GM12872 (cell line): ENCODE results near the gene PDE6D.

ENCODE experiments used
- CTCF ChIP-seq: IDR thresholded peaks from 3 replicates; pipeline ENCODE4 v1.5.1; 2011; ENCODE audit warnings: low read depth, mild to moderate bottlenecking, low read length, moderate library complexity; ENCODE audit not compliant: insufficient read depth

Gene PDE6D

GRCh38 chr2:231785822-231786176, 4.7 kb upstream of the PDE6D start:
- TF ChIP-seq CTCF, result no peak

DNA sequence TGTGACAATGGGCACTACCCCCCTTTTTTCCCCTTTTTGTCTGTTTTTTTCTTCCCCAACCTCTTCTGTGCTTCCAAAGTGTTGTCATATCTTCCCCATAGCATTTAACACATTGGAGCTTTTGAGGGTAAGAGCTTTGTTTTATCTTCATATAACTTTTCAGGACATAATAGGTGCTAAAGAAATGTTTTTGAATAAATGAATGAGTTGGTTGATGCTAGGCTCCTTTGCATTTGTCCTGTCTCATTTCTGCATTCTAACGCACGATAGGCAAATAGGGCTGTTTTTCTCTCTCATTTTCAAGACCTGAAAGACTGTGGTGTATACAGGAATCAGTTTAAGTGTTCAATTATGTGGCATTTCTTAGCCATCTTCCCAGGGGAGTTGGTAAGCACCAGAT, 4.3 kb upstream of the PDE6D start:
- no peak for TF ChIP-seq CTCF

GRCh38 chr2:231781798-231782726, 980 bp upstream of the PDE6D start:
- TF ChIP-seq CTCF, result no peak

DNA sequence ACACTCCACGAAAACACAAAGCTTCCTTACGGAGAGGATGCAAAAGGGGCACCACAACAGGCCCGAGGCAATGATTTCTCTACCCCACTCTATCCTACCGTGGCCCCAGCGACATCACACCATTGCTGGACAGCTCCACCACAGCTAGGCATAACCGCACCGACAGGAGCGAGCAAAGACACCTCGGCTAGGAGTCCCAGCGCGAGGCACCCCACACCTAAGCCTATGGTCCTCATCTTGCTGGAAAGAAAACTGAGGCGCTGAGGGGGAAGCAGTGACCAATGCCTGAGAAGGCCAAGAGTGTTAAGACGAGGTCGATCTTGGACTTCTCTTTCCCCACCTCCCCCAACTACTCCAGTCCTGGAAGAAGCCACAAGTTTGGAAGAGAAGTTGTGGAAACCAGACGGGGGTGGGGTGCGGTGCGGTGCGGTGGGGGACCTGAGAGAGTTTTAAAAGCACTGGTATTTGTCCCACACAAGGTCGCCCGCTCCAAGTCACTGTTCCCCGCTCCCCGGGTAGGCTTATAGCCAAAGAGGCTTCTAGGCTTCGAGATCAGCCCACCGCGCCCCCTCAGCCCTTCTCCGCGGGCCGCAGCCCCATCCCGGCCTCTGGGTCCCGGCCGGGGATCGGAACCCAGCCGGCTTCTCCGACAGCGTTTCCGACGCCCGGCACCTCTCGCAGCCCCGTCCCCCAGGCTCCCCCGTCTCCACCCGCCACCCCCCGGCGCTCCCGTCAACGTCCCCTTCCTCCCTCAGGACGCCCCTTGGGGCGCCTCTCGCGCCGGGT, 766 bp downstream of the PDE6D start:
- TF ChIP-seq CTCF, result no peak

DNA sequence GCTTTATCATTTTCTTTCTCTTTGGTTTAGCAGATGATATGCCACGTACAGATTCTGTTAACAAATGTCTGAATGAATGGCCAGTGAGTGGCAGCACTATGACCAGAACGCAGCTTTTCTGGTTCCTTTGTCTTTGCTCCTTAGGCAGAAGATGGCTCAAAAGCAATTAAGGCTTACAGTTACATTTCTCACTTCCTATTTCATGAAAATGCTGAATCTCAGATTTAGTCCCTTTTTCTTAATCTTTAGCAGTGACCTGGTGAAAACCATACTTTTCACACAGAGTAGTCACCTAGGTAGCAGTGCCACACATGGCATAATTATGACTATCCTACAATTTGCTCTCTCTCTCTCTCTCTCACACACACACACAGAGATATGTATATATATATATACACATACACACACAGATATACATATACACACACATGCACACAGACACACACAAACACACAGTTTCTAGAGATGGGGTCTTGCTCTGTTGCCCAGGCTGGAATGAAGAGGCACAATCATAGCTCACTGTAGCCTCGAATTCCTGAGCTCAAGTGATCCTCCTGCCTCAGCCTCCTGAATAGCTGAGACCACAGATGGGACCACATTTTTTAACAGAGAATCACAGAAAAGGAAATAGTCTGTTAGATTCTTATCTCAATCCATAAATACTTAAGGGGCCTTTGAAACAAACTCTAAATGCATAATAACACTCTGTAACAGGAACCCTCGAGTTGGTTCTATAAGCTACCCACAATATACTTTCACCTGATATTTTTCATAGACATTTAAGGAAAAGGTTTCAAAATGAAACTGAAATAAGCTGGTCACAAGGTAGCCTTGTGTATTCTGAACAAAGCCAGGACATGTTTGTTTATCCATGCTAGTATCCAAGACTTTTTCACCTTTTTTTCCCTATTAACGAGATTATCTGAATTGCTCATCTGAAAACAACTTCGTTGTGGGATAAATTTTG, 11.6 kb downstream of the PDE6D start:
- TF ChIP-seq CTCF, result peak; percentile 14; the same call in 1 of the 3 replicates

DNA sequence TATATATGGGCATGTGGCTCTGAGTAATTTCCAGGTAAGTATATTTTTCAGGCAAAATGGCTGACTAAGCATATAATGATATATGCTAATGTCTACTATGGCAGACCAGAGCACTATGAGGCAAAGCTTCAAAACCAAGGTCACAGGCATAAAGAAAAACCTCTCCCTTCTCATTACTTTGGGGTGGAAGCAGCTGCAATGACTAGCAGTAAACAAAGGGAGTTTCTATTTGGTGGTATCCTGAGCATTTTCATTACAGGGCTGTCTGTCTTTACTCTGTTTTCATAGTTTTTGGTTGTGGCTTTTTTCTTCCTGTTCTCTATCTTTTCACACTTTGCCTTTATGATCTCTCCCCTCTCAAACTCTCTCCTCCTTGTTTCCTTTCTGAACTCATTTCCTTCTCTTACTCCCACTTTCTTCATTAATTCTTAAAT, 15.6 kb downstream of the PDE6D start:
- TF ChIP-seq CTCF, result no peak
